SK-N-SH (cell line): Measurements from ENCODE around the gene YBX1.
"Not testable (repeated sequence)": the region's sequence is repeated elsewhere in the genome, so short reads cannot be mapped to it uniquely, and the experiment has no call there.

Experiments
- CHD2 ChIP-seq: fragments of 150-350 bp; IDR thresholded peaks from 2 replicates; pipeline ENCODE4 v1.6.1; 2018; ENCODE audit warnings: low read length; ENCODE audit not compliant: partially characterized antibody
- EZH2phosphoT487 ChIP-seq: fragments of 200-600 bp; sonication (generic); IDR thresholded peaks from 2 replicates; pipeline ENCODE4 v1.6.1; 2017; ENCODE audit warnings: low read depth, mixed run types, mild to moderate bottlenecking, antibody characterized with exemption, moderate library complexity, borderline replicate concordance
- GABPA ChIP-seq: IDR thresholded peaks from 2 replicates; pipeline ENCODE4 v1.4.0; 2012; ENCODE audit warnings: low read depth, mild to moderate bottlenecking
- RAD21 ChIP-seq: IDR thresholded peaks from 2 replicates; pipeline ENCODE4 v1.6.1; 2012; ENCODE audit warnings: mild to moderate bottlenecking, low read length
- SIN3A ChIP-seq: IDR thresholded peaks from 2 replicates; pipeline ENCODE4 v1.6.1; 2012; ENCODE audit warnings: low read depth, mild to moderate bottlenecking, low read length, moderate library complexity, borderline replicate concordance
- SMC3 ChIP-seq: IDR thresholded peaks from 2 replicates; pipeline ENCODE4 v1.6.1; 2012; ENCODE audit warnings: low read depth, low read length, improper control_type of control experiment
- TCF12 ChIP-seq: IDR thresholded peaks from 2 replicates; pipeline ENCODE4 v1.4.0; 2012
- TEAD4 ChIP-seq: IDR thresholded peaks from 2 replicates; pipeline ENCODE4 v1.4.0; 2012; ENCODE audit warnings: mild to moderate bottlenecking, borderline replicate concordance; ENCODE audit not compliant: insufficient read depth
- YY1 ChIP-seq: IDR thresholded peaks from 2 replicates; pipeline ENCODE4 v1.4.0; 2012; ENCODE audit warnings: low read depth, mild to moderate bottlenecking
- TF ChIP-seq, protein P1 (sequence below): IDR thresholded peaks from 2 replicates; pipeline ENCODE4 v1.4.0; 2012; ENCODE audit warnings: low read depth, borderline replicate concordance
- TF ChIP-seq, protein P2 (sequence below): fragments of 200-600 bp; sonication (generic); IDR thresholded peaks from 2 replicates; pipeline ENCODE4 v1.6.1; 2017; ENCODE audit warnings: antibody characterized with exemption, mild to moderate bottlenecking, moderate library complexity

DNA sequence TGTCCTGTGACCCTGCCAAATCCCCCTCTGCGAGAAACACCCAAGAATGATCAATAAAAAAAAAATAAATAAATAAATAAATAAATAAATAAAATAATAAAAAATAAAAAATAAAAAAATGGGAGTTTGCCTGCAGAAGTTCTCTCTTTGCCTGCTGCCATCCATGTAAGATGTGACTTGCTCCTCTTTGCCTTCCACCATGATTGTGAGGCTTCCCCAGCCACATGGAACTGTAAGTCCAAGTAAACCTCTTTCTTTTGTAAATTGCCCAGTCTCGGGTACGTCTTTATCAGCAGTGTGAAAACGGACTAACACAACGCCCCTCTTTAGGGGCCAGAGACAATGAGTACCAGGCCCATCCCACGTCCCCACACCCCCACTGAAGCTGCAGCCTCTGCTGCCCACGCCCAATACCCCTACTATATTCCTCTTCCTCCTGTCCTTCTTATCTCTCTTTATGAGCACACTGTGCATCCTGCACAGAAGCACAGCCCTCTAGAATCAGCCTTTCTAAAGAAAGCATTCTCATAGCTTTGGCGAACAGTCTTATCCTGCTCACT, 69.4 kb downstream of the YBX1 start:
- TF ChIP-seq, protein P1, sequence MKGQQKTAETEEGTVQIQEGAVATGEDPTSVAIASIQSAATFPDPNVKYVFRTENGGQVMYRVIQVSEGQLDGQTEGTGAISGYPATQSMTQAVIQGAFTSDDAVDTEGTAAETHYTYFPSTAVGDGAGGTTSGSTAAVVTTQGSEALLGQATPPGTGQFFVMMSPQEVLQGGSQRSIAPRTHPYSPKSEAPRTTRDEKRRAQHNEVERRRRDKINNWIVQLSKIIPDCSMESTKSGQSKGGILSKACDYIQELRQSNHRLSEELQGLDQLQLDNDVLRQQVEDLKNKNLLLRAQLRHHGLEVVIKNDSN, result not testable (repeated sequence)
- not testable (repeated sequence) for TF ChIP-seq RAD21, CHD2, TEAD4, GABPA, YY1, EZH2phosphoT487, TCF12, SIN3A, SMC3
- TF ChIP-seq, protein P2, sequence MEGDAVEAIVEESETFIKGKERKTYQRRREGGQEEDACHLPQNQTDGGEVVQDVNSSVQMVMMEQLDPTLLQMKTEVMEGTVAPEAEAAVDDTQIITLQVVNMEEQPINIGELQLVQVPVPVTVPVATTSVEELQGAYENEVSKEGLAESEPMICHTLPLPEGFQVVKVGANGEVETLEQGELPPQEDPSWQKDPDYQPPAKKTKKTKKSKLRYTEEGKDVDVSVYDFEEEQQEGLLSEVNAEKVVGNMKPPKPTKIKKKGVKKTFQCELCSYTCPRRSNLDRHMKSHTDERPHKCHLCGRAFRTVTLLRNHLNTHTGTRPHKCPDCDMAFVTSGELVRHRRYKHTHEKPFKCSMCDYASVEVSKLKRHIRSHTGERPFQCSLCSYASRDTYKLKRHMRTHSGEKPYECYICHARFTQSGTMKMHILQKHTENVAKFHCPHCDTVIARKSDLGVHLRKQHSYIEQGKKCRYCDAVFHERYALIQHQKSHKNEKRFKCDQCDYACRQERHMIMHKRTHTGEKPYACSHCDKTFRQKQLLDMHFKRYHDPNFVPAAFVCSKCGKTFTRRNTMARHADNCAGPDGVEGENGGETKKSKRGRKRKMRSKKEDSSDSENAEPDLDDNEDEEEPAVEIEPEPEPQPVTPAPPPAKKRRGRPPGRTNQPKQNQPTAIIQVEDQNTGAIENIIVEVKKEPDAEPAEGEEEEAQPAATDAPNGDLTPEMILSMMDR, result not testable (repeated sequence)
